ENCODE data around the gene PWWP2B.

Gene PWWP2B

DNA sequence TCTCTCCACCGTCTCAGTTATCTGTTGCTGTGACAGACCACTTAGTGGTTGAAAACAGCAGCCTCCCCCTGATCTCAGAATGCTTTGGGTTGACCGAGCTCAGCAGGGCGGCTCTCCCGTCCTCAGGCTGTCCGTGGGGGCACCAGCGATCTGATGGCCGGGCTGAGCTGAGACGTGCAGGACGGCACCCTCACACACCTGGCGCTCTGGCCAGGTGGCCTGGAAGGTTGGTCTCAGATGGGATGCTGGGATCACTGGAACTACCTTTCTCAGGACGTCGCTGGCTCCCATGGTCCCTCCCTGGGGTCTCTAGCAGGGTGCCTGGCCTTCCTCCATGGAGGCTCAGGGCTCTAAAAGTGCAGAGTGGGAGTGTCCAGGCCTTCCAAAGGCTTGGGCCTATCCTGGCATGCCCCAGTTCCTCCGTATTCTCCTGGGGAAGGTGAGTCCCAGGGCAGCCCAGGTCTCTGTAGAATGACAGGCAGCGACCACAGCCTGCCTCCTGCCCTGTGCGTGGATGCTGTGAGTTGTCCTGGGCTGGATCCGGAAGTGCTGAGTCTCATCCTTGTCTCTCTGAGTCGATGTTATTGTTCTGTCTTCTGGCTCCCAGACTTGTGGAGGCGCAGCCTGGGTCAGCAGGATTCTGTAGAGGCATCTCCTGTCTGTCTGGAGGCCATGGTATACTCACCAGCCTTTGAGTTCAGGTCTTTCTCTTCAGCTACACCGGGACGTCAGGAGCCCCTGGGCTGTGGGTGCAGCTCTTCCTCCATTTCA, 12.2 kb upstream of the PWWP2B start:
- H3K9me2 ChIP-seq (replicated peaks; ENCODE audit: low read depth, low read length), result no peaks in the 10 kb centered on the region
- peak overlapping the region; percentile 1 for H3K9ac ChIP-seq (ENCODE audit: low read depth, low read length, poor library complexity, severe bottlenecking)
- H3K36me3 ChIP-seq (ENCODE audit: insufficient read depth, low read length), result no peaks in the 10 kb centered on the region
- no peaks in the 10 kb centered on the region for H4K20me1 ChIP-seq (ENCODE audit: insufficient read depth, low read length, poor library complexity, severe bottlenecking)
- no peak overlapping the region for H3K4me2 ChIP-seq (ENCODE audit: low read depth, low read length, poor library complexity, severe bottlenecking)
- H3K4me1 ChIP-seq (ENCODE audit: insufficient read depth, low read length, poor library complexity, severe bottlenecking), result peaks cover 74% of the 10 kb centered on the region
- no peaks in the 10 kb centered on the region for H3K79me2 ChIP-seq (ENCODE audit: insufficient read depth, low read length)
- no peak overlapping the region for H3K4me3 ChIP-seq (ENCODE audit: low read length, poor library complexity, severe bottlenecking)
- no peak overlapping the region for H2AFZ ChIP-seq (ENCODE audit: low read length)
- no peaks in the 10 kb centered on the region for H3K27me3 ChIP-seq (ENCODE audit: insufficient read depth, low read length, poor library complexity, severe bottlenecking)
- no peak for TF ChIP-seq EZH2phosphoT487 (IDR thresholded peaks at IDR 0.05; ENCODE audit: borderline replicate concordance)
- H3K9me3 ChIP-seq (ENCODE audit: insufficient read depth, low read depth, low read length), result no peaks in the 10 kb centered on the region
- H3F3A ChIP-seq (ENCODE audit: low read depth), result 0 out of 2 replicates have a peak, but pooled peaks cover 4% of the 10 kb centered on the region

DNA sequence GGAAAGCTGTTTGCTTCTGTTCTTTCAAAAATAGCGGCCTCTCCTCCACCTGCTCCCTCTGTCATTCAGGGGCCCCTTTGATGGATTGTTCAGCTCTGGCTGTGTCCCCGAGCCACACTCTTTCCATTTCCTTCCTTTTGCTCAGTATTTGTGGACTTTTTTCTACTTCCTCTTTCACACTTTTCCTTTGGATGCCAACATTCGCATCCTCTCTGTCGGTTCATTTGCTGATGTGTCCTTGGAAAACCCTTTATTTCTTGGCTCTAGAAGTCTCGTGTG, 11.7 kb upstream of the PWWP2B start:
- no peaks in the 10 kb centered on the region for H3K9me3 ChIP-seq (ENCODE audit: insufficient read depth, low read depth, low read length)
- no peak overlapping the region for H3K4me3 ChIP-seq (ENCODE audit: low read length, poor library complexity, severe bottlenecking)
- H4K20me1 ChIP-seq (ENCODE audit: insufficient read depth, low read length, poor library complexity, severe bottlenecking), result no peaks in the 10 kb centered on the region
- H3K4me2 ChIP-seq (ENCODE audit: low read depth, low read length, poor library complexity, severe bottlenecking), result no peak overlapping the region
- peak overlapping the region; percentile 1 for H3K9ac ChIP-seq (ENCODE audit: low read depth, low read length, poor library complexity, severe bottlenecking)
- no peak for TF ChIP-seq EZH2phosphoT487 (IDR thresholded peaks at IDR 0.05; ENCODE audit: borderline replicate concordance)
- TF ChIP-seq, protein P1, sequence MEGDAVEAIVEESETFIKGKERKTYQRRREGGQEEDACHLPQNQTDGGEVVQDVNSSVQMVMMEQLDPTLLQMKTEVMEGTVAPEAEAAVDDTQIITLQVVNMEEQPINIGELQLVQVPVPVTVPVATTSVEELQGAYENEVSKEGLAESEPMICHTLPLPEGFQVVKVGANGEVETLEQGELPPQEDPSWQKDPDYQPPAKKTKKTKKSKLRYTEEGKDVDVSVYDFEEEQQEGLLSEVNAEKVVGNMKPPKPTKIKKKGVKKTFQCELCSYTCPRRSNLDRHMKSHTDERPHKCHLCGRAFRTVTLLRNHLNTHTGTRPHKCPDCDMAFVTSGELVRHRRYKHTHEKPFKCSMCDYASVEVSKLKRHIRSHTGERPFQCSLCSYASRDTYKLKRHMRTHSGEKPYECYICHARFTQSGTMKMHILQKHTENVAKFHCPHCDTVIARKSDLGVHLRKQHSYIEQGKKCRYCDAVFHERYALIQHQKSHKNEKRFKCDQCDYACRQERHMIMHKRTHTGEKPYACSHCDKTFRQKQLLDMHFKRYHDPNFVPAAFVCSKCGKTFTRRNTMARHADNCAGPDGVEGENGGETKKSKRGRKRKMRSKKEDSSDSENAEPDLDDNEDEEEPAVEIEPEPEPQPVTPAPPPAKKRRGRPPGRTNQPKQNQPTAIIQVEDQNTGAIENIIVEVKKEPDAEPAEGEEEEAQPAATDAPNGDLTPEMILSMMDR (conservative IDR thresholded peaks at IDR 0.05; ENCODE audit: low read length), result no peak
- 0 out of 2 replicates have a peak, but pooled peaks cover 4% of the 10 kb centered on the region for H3F3A ChIP-seq (ENCODE audit: low read depth)
- H3K79me2 ChIP-seq (ENCODE audit: insufficient read depth, low read length), result no peaks in the 10 kb centered on the region
- no peak overlapping the region for H2AFZ ChIP-seq (ENCODE audit: low read length)
- H3K4me1 ChIP-seq (ENCODE audit: insufficient read depth, low read length, poor library complexity, severe bottlenecking), result peaks cover 79% of the 10 kb centered on the region
- H3K27me3 ChIP-seq (ENCODE audit: insufficient read depth, low read length, poor library complexity, severe bottlenecking), result no peaks in the 10 kb centered on the region
- no peaks in the 10 kb centered on the region for H3K9me2 ChIP-seq (replicated peaks; ENCODE audit: low read depth, low read length)
- H3K36me3 ChIP-seq (ENCODE audit: insufficient read depth, low read length), result no peaks in the 10 kb centered on the region

DNA sequence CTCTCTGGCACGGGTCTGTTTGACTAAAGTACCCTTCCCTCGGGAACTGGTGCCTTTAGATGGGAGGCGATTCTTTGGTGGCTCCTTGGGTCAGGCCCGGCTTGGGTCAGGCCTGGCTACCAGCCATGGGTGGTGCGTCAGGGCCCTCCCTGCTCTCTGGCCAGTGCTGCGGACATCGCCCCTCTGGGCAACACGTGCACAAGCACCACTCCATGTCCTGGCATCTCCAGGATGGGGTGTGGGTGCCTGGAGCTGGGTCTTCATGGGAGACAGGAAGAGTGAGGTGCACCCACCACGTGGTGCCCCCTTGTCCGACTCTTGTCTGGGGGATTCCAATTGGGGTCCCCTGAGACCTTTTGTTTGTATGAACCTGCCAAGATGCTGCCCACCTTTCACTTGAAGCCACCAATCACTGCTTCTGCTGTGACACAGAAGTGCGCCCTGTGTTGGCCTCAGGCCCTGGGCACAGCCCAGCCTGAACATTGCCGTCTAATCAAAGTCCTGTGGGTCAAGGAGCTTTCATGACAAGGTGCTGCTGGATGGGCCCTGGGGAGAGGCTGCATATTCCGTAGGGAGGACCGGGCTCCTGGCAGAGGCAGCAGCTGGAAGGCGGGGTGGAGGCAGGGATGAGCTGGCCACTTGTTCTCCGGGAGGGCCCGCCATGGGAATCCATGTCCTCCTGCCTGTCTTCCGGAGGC, 11.1 kb upstream of the PWWP2B start:
- Histone ChIP-seq H2AFZ (ENCODE audit: low read length) (no peak overlapping the region), H3K4me2 (ENCODE audit: low read depth, low read length, poor library complexity, severe bottlenecking) (peak overlapping the region; percentile 91), H3K4me3 (ENCODE audit: low read length, poor library complexity, severe bottlenecking) (no peak overlapping the region), H3K36me3 (ENCODE audit: insufficient read depth, low read length) (no peaks in the 10 kb centered on the region), H3K27me3 (ENCODE audit: insufficient read depth, low read length, poor library complexity, severe bottlenecking) (no peaks in the 10 kb centered on the region), H3K79me2 (ENCODE audit: insufficient read depth, low read length) (no peaks in the 10 kb centered on the region), H3K9ac (ENCODE audit: low read depth, low read length, poor library complexity, severe bottlenecking) (no peak overlapping the region), H3K4me1 (ENCODE audit: insufficient read depth, low read length, poor library complexity, severe bottlenecking) (peaks cover 79% of the 10 kb centered on the region), H3F3A (ENCODE audit: low read depth) (0 out of 2 replicates have a peak, but pooled peaks cover 4% of the 10 kb centered on the region), H3K9me3 (ENCODE audit: insufficient read depth, low read depth, low read length) (no peaks in the 10 kb centered on the region), H4K20me1 (ENCODE audit: insufficient read depth, low read length, poor library complexity, severe bottlenecking) (no peaks in the 10 kb centered on the region), H3K9me2 (replicated peaks; ENCODE audit: low read depth, low read length) (no peaks in the 10 kb centered on the region)
- TF ChIP-seq EZH2phosphoT487 (IDR thresholded peaks at IDR 0.05; ENCODE audit: borderline replicate concordance), result no peak
- TF ChIP-seq, protein P1 (conservative IDR thresholded peaks at IDR 0.05; ENCODE audit: low read length), result no peak

All from Loucy (cell line).